Chondrocyte (in vitro differentiated cells): ENCODE data around the gene CFAP46. TPM values are rescaled to one million over a fixed set of nuclear protein-coding genes. Genes with fewer than 3 reads are reported as not detected.

ENCODE experiments used
- DNase-seq: peaks from one replicate; pipeline ENCODE4 v3.0.0; 2021; ENCODE audit warnings: mixed read lengths, low spot score
- H3K27ac Mint-ChIP-seq: one replicate; pipeline ENCODE4 v1.8.0; 2021; ENCODE audit warnings: mild to moderate bottlenecking, moderate library complexity, mixed read lengths; ENCODE audit not compliant: unreplicated experiment
- H3K27me3 Mint-ChIP-seq: 2 replicates; pipeline ENCODE4 v1.8.0; 2021; ENCODE audit warnings: low read depth, mixed read lengths
- H3K36me3 Mint-ChIP-seq: 2 replicates; pipeline ENCODE4 v1.8.0; 2021; ENCODE audit warnings: low read depth, mixed read lengths
- H3K4me1 Mint-ChIP-seq: 2 replicates; pipeline ENCODE4 v1.8.0; 2021; ENCODE audit warnings: low read depth, mild to moderate bottlenecking, mixed read lengths
- H3K4me3 Mint-ChIP-seq: one replicate; pipeline ENCODE4 v1.8.0; 2021; ENCODE audit warnings: mild to moderate bottlenecking, moderate library complexity, mixed read lengths; ENCODE audit not compliant: unreplicated experiment
- H3K9me3 Mint-ChIP-seq: 2 replicates; pipeline ENCODE4 v1.8.0; 2021; ENCODE audit warnings: low read depth, mixed read lengths
- CTCF ChIP-seq: fragments of 200-600 bp; sonication (generic); IDR thresholded peaks from 2 replicates; pipeline ENCODE4 v1.5.0; 2021; ENCODE audit warnings: antibody characterized with exemption, mild to moderate bottlenecking, moderate library complexity
- total RNA-seq: library from RNA; stranded (reverse); gene quantifications from 3 replicates; pipeline ENCODE4 v1.2.1, GENCODE V29; 2021

CFAP46 gene
- total RNA-seq, 1 donor from 2014 or later: 0.92 TPM

DNA sequence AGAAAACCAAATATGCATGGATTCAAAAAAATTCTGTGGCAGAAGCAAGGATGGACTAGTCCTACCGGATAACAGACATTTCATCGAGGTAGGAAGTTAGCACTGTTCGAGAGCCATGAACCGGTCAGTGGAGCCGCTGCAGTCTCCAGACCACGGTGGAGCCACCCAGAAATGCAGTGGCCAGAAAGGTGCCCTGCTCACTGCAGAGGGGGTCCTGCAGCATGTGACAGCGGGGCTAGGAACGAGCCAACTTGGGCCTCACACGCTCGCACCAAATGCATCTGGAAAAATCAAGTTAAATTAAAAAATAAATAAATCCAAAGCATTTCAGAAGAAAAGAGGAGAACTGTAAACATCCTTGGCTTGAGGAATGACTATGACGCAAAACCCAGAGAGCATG is 13.1 kb upstream of the CFAP46 start:
- Mint-ChIP-seq H3K4me1 (no peaks in the 10 kb centered on the region), H3K27ac (no peak overlapping the region), H3K4me3 (no peak overlapping the region), H3K36me3 (no peaks in the 10 kb centered on the region), H3K9me3 (no peaks in the 10 kb centered on the region), H3K27me3 (peaks cover 53% of the 10 kb centered on the region)
- TF ChIP-seq CTCF: no peak
- no peak for DNase-seq

GRCh38 chr10:132953428-132953827 is 11.1 kb upstream of the CFAP46 start:
- Mint-ChIP-seq H3K4me1 (no peaks in the 10 kb centered on the region), H3K27me3 (peaks cover 66% of the 10 kb centered on the region), H3K4me3 (no peak overlapping the region), H3K36me3 (no peaks in the 10 kb centered on the region), H3K27ac (no peak overlapping the region), H3K9me3 (no peaks in the 10 kb centered on the region)
- DNase-seq: no peak
- no peak for TF ChIP-seq CTCF

GRCh38 chr10:132951926-132952325 is 9.6 kb upstream of the CFAP46 start:
- DNase-seq: no peak
- no peak overlapping the region for H3K4me3 Mint-ChIP-seq
- H3K27me3 Mint-ChIP-seq: peaks cover 71% of the 10 kb centered on the region
- H3K9me3 Mint-ChIP-seq: no peaks in the 10 kb centered on the region
- H3K36me3 Mint-ChIP-seq: no peaks in the 10 kb centered on the region
- H3K4me1 Mint-ChIP-seq: no peaks in the 10 kb centered on the region
- TF ChIP-seq CTCF: no peak
- no peak overlapping the region for H3K27ac Mint-ChIP-seq

DNA sequence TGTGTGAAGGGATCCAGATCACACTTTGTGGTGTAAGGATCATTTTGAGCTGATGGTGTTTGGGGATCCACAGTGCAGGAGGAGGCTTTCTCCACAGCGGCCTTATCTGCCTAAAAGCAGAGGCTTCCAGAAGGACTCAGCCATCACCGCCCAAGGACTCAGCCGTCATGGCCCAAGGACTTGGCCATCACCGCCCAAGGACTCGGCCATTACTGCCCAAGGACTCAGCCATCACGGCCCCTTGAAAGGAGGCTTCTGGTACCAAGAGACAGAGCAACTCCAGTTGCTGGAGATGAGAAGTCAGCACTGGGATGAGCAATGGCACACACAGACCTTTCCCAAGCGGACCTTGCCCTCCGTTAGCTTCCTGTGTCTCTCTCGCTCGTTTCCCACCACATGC is 6.0 kb upstream of the CFAP46 start:
- Mint-ChIP-seq H3K4me3 (no peak overlapping the region), H3K27me3 (peaks cover 59% of the 10 kb centered on the region), H3K9me3 (no peaks in the 10 kb centered on the region), H3K36me3 (no peaks in the 10 kb centered on the region), H3K27ac (no peak overlapping the region), H3K4me1 (no peaks in the 10 kb centered on the region)
- TF ChIP-seq CTCF: no peak
- DNase-seq: no peak

GRCh38 chr10:132947843-132948242 is 5.5 kb upstream of the CFAP46 start:
- Mint-ChIP-seq H3K27me3 (peaks cover 54% of the 10 kb centered on the region), H3K4me1 (peaks cover 1% of the 10 kb centered on the region), H3K27ac (no peak overlapping the region), H3K9me3 (no peaks in the 10 kb centered on the region), H3K4me3 (no peak overlapping the region), H3K36me3 (no peaks in the 10 kb centered on the region)
- TF ChIP-seq CTCF: no peak
- no peak for DNase-seq
